ENCODE results near the gene MAP3K19. TPM values are rescaled to one million over a fixed set of nuclear protein-coding genes. Genes with fewer than 3 reads are reported as not detected.
"Not testable (repeated sequence)": the region's sequence is repeated elsewhere in the genome, so short reads cannot be mapped to it uniquely, and the experiment has no call there.

The MAP3K19 gene, protein sequence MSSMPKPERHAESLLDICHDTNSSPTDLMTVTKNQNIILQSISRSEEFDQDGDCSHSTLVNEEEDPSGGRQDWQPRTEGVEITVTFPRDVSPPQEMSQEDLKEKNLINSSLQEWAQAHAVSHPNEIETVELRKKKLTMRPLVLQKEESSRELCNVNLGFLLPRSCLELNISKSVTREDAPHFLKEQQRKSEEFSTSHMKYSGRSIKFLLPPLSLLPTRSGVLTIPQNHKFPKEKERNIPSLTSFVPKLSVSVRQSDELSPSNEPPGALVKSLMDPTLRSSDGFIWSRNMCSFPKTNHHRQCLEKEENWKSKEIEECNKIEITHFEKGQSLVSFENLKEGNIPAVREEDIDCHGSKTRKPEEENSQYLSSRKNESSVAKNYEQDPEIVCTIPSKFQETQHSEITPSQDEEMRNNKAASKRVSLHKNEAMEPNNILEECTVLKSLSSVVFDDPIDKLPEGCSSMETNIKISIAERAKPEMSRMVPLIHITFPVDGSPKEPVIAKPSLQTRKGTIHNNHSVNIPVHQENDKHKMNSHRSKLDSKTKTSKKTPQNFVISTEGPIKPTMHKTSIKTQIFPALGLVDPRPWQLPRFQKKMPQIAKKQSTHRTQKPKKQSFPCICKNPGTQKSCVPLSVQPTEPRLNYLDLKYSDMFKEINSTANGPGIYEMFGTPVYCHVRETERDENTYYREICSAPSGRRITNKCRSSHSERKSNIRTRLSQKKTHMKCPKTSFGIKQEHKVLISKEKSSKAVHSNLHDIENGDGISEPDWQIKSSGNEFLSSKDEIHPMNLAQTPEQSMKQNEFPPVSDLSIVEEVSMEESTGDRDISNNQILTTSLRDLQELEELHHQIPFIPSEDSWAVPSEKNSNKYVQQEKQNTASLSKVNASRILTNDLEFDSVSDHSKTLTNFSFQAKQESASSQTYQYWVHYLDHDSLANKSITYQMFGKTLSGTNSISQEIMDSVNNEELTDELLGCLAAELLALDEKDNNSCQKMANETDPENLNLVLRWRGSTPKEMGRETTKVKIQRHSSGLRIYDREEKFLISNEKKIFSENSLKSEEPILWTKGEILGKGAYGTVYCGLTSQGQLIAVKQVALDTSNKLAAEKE (N-terminal part only)
- total RNA-seq (0.05 TPM), polyA plus RNA-seq (0.11 TPM)
- long read RNA-seq, donor 1, result 0 reads
- long read RNA-seq, donor 2, partial matches to known transcripts, result 5 of 5 reads
- long read RNA-seq, donor 2, other reads (novel, unspliced or antisense), result 0 of 5 reads
- long read RNA-seq, donor 3, result 0 reads
- long read RNA-seq, donor 4, result 0 reads
- long read RNA-seq, donor 5, result 0 reads
- long read RNA-seq, donor 6, result 0 reads
- long read RNA-seq, donor 7, result 0 reads
- long read RNA-seq, donor 8, result 0 reads
- long read RNA-seq, donor 9, result 0 reads
- long read RNA-seq, donor 10, result 0 reads

DNA sequence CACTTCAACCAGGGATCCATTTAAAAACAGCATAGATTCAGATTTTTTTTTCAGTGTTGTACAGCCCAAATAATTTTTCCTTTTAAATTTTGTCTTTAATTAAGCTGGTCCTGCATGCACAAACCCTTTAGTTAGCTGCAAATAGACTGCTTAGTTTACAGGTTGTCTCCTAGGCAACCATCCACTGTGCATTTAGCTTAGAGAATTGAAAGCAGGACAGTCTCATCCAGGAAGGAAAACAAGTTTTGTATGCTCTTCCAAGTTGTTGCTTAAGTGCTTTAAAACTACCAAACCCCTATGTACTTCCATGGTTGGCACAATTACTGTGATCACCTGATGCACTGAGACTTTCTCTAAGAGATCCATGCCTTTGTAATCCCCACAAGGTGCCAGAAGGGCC, at the start of gene MAP3K19:
Gene MAP3K19 (minus strand): TSS at position 148 of the 400 bp plus-strand sequence. CDS start 22,800 bp downstream, outside the sequence.
- Histone ChIP-seq H3K9me3 (ENCODE audit: control insufficient read depth in 2 of 2, insufficient read depth in 1 of 2, low read length in 1 of 2) (no peaks in the 10 kb centered on the region), H3K36me3 (ENCODE audit: control insufficient read depth in 2 of 2, insufficient read depth in 2 of 2, low read length in 1 of 2) (no peaks in the 10 kb centered on the region), H3K27ac (ENCODE audit: low read depth in 1 of 2, low read length in 1 of 2) (no peak within 1 kb of the TSS), H3K27me3 (ENCODE audit: control insufficient read depth in 2 of 2, insufficient read depth in 1 of 2, low read length in 1 of 2) (no peaks in the 10 kb centered on the region), H3K4me3 (ENCODE audit: low read length in 2 of 2) (no peak within 1 kb of the TSS), H3K4me1 (ENCODE audit: control insufficient read depth in 2 of 2, insufficient read depth in 2 of 2, low read length in 2 of 2) (peaks cover 0 to 8% of the 10 kb centered on the region in 2 donors)
- DNase-seq (ENCODE audit: low read depth in 6 of 9, low spot score in 9 of 9), result no peak

DNA sequence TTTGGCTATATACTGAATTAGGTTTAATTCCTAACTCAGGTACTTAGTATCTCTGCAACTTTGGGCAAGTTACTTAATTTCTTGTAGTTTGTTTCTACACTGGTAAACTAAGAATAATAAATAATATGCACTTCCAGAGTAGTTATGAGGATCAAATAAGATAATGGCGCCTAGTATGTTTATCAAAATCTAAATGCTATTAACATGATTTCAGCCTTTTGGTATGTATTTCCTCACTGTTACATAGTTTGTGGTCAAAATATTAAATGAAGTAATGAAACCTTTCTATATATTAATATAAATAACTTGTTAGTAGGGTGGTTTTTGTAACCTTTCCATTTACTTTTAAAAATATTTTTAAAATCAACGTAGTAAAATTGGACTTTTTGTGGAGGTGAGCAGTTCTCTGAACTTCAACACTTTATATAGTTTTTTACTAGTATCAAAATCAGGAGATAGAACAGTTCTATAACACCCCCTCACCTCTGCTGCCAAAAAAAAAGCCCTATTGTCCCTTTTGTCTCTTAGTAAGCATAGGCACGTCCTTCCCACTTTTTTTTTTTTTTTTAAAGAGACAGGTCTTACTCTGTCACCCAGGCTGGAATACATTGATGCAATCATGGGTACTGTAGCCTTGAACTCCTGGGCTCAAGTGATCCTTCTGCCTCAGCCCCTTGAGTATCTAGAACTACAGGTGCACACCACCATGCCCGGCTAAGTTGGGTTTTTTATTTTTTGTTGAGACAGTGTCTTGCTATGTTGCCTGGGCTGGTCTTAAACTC, 49.6 kb upstream of the MAP3K19 start:
- Histone ChIP-seq H3K4me3 (ENCODE audit: low read length in 2 of 2) (no peak overlapping the region), H3K27ac (ENCODE audit: low read depth in 1 of 2, low read length in 1 of 2) (no peak overlapping the region), H3K27me3 (ENCODE audit: control insufficient read depth in 2 of 2, insufficient read depth in 1 of 2, low read length in 1 of 2) (no peaks in the 10 kb centered on the region), H3K4me1 (ENCODE audit: control insufficient read depth in 2 of 2, insufficient read depth in 2 of 2, low read length in 2 of 2) (no peaks in the 10 kb centered on the region), H3K9me3 (ENCODE audit: control insufficient read depth in 2 of 2, insufficient read depth in 1 of 2, low read length in 1 of 2) (no peaks in the 10 kb centered on the region), H3K36me3 (ENCODE audit: control insufficient read depth in 2 of 2, insufficient read depth in 2 of 2, low read length in 1 of 2) (peaks cover 9 to 16% of the 10 kb centered on the region in 2 donors)
- DNase-seq (ENCODE audit: low read depth in 6 of 9, low spot score in 9 of 9), result no peak
- WGBS, result 98% methylated on average over 4 of the region's 4 CpGs

DNA sequence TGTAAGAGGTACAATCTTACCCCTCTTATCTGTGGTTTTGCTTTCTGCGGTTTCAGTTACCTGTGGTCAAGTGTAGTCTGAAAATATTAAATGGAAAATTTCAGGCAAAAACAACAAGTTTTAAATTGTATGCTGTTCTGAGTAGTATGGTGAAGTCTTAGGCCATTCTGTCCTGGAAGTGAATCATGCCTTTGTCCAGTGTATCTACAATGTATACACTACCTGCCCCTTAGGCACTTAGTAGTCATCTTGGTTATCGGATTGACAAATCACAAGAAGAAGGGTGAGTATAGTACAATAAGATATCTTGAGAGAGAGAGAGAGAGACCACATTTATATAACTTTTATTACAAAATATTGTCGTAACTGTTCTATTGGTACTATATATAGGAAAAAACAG, 48.3 kb upstream of the MAP3K19 start:
- H3K4me3 ChIP-seq (ENCODE audit: low read length in 2 of 2), result no peak overlapping the region
- no peak overlapping the region for H3K27ac ChIP-seq (ENCODE audit: low read depth in 1 of 2, low read length in 1 of 2)
- no peaks in the 10 kb centered on the region for H3K27me3 ChIP-seq (ENCODE audit: control insufficient read depth in 2 of 2, insufficient read depth in 1 of 2, low read length in 1 of 2)
- 88% methylated on average over 3 of the region's 3 CpGs for WGBS
- H3K36me3 ChIP-seq (ENCODE audit: control insufficient read depth in 2 of 2, insufficient read depth in 2 of 2, low read length in 1 of 2), result peaks cover 9 to 16% of the 10 kb centered on the region in 2 donors
- H3K4me1 ChIP-seq (ENCODE audit: control insufficient read depth in 2 of 2, insufficient read depth in 2 of 2, low read length in 2 of 2), result no peaks in the 10 kb centered on the region
- no peaks in the 10 kb centered on the region for H3K9me3 ChIP-seq (ENCODE audit: control insufficient read depth in 2 of 2, insufficient read depth in 1 of 2, low read length in 1 of 2)
- DNase-seq (ENCODE audit: low read depth in 6 of 9, low spot score in 9 of 9), result no peak

DNA sequence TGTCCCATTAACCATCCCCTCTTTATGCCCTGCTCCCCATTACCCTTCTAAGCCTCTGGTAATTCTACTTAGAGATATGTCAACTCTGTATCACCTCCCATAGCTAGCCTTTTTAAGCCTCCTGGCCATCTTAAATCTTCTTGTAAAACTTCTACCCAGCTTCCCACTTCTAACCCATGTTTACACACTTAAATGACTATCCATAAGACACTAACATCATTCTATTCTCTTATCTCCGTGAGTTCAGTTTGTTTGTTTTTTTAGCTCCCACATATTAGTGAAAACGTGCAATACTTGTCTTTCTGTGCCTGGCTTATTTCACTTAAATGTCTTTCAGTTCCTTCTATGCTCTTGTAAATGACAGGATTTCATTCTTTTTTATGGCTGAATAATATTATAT, 47.3 kb upstream of the MAP3K19 start:
- 97% methylated on average over 2 of the region's 2 CpGs for WGBS
- H3K27me3 ChIP-seq (ENCODE audit: control insufficient read depth in 2 of 2, insufficient read depth in 1 of 2, low read length in 1 of 2), result no peaks in the 10 kb centered on the region
- peaks cover 0 to 1% of the 10 kb centered on the region in 2 donors for H3K9me3 ChIP-seq (ENCODE audit: control insufficient read depth in 2 of 2, insufficient read depth in 1 of 2, low read length in 1 of 2)
- H3K4me3 ChIP-seq (ENCODE audit: low read length in 2 of 2), result no peak overlapping the region
- H3K4me1 ChIP-seq (ENCODE audit: control insufficient read depth in 2 of 2, insufficient read depth in 2 of 2, low read length in 2 of 2), result no peaks in the 10 kb centered on the region
- H3K27ac ChIP-seq (ENCODE audit: low read depth in 1 of 2, low read length in 1 of 2), result no peak overlapping the region
- H3K36me3 ChIP-seq (ENCODE audit: control insufficient read depth in 2 of 2, insufficient read depth in 2 of 2, low read length in 1 of 2), result peaks cover 9 to 13% of the 10 kb centered on the region in 2 donors
- no peak for DNase-seq (ENCODE audit: low read depth in 6 of 9, low spot score in 9 of 9)

DNA sequence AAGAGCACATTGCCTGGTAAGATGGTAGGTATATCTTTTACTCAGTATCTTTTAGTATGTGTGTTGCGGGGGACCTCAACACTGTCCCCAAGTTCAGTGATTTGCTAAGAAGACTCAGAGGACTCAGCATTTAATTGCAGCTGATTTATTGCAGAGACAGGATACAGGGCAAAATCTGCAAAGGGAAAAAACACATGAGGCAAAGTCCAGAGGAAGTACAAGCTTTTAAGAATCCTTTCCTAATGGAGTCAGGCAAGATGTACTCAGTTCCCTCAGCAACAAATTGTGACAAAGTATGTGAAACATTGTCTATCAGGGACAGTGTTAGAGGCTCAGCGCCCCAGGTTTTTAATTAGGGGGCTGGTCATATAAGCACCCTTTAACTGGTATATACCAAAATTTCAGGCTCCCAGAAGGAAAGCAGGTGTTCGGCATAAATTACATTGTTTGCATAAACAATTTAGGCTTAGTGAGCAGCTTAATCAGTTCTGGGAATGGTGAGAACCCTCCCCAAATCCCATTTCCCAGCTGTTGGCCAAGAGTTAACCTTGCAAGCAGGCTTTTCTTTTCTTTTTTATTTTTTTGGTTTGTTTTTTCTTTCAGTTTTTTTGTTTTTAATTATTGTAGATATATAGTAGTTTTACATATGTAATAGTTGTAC, 46.6 kb upstream of the MAP3K19 start:
- no peak for DNase-seq (ENCODE audit: low read depth in 6 of 9, low spot score in 9 of 9)
- WGBS, result 98% methylated on average over 3 of the region's 3 CpGs
- no peak overlapping the region for H3K27ac ChIP-seq (ENCODE audit: low read depth in 1 of 2, low read length in 1 of 2)

DNA sequence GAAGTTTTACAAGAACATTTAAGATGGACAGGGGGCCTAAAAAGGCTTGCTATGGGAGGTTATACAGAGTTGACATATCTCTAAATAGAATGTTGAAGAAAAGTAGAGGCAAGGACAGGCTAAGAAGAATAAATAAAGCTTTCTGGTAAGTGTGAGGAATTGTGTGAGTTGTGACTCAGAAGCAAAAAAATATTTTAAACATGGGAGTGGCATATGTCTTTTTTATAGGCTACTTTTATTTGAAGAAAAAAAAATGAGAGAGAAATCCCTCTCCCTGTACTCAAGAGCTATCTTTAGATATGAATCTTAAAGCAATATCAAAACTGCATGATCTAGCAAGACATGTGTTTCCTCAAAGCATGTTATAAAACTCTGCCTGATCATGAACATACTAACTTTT, 45.9 kb upstream of the MAP3K19 start:
- Histone ChIP-seq H3K27ac (ENCODE audit: low read depth in 1 of 2, low read length in 1 of 2) (no peak overlapping the region), H3K27me3 (ENCODE audit: control insufficient read depth in 2 of 2, insufficient read depth in 1 of 2, low read length in 1 of 2) (no peaks in the 10 kb centered on the region), H3K36me3 (ENCODE audit: control insufficient read depth in 2 of 2, insufficient read depth in 2 of 2, low read length in 1 of 2) (peaks cover 9 to 13% of the 10 kb centered on the region in 2 donors), H3K9me3 (ENCODE audit: control insufficient read depth in 2 of 2, insufficient read depth in 1 of 2, low read length in 1 of 2) (peaks cover 0 to 1% of the 10 kb centered on the region in 2 donors), H3K4me1 (ENCODE audit: control insufficient read depth in 2 of 2, insufficient read depth in 2 of 2, low read length in 2 of 2) (no peaks in the 10 kb centered on the region), H3K4me3 (ENCODE audit: low read length in 2 of 2) (no peak overlapping the region)
- no peak for DNase-seq (ENCODE audit: low read depth in 6 of 9, low spot score in 9 of 9)

More for the DNA sequence above, 46.6 kb upstream of the MAP3K19 start:
- Histone ChIP-seq H3K36me3 (ENCODE audit: control insufficient read depth in 2 of 2, insufficient read depth in 2 of 2, low read length in 1 of 2) (peaks cover 9 to 13% of the 10 kb centered on the region in 2 donors), H3K27me3 (ENCODE audit: control insufficient read depth in 2 of 2, insufficient read depth in 1 of 2, low read length in 1 of 2) (no peaks in the 10 kb centered on the region), H3K9me3 (ENCODE audit: control insufficient read depth in 2 of 2, insufficient read depth in 1 of 2, low read length in 1 of 2) (peaks cover 0 to 1% of the 10 kb centered on the region in 2 donors), H3K4me3 (ENCODE audit: low read length in 2 of 2) (no peak overlapping the region), H3K4me1 (ENCODE audit: control insufficient read depth in 2 of 2, insufficient read depth in 2 of 2, low read length in 2 of 2) (no peaks in the 10 kb centered on the region)

DNA sequence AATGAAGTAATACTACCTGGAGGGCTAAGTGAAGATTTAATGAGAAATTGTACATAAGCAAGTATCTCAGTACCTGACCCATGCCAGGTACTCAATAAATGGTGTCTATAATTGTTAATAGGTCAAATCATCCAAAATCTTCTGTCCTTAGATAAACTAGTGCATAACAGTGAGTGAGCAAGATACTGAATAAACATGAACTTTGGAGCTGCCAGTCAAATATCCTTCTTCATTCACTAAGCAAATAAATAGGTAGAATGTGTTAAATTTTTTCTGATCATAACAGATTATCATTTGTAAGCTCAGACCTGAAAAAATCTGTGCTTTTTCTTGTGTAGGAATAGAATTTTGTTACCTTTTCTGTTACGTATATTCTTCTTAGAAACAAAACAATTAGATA, 44.4 kb upstream of the MAP3K19 start:
- Histone ChIP-seq H3K27me3 (ENCODE audit: control insufficient read depth in 2 of 2, insufficient read depth in 1 of 2, low read length in 1 of 2) (no peaks in the 10 kb centered on the region), H3K4me1 (ENCODE audit: control insufficient read depth in 2 of 2, insufficient read depth in 2 of 2, low read length in 2 of 2) (no peaks in the 10 kb centered on the region), H3K4me3 (ENCODE audit: low read length in 2 of 2) (no peak overlapping the region), H3K36me3 (ENCODE audit: control insufficient read depth in 2 of 2, insufficient read depth in 2 of 2, low read length in 1 of 2) (peaks cover 9 to 13% of the 10 kb centered on the region in 2 donors), H3K9me3 (ENCODE audit: control insufficient read depth in 2 of 2, insufficient read depth in 1 of 2, low read length in 1 of 2) (peaks cover 0 to 1% of the 10 kb centered on the region in 2 donors), H3K27ac (ENCODE audit: low read depth in 1 of 2, low read length in 1 of 2) (no peak overlapping the region)
- DNase-seq (ENCODE audit: low read depth in 6 of 9, low spot score in 9 of 9), result no peak
- 99% methylated on average over 1 of the region's 1 CpG for WGBS

DNA sequence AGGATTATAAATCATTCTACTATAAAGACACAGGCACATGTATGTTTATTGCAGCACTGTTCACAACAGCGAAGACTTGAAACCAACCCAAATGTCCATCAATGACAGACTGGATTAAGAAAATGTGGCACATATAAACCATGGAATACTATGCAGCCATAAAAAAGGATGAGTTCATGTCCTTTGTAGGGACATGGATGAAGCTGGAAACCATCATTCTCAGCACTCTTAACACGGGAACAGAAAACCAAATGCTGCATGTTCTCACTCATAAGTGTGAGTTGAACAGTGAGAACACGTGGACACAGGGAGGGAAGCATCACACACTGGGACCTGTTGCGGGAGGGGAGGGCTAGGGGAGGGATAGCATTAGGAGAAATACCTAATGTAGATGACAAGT, 42.4 kb upstream of the MAP3K19 start:
- H3K9me3 ChIP-seq (ENCODE audit: control insufficient read depth in 2 of 2, insufficient read depth in 1 of 2, low read length in 1 of 2); H3K4me1 ChIP-seq (ENCODE audit: control insufficient read depth in 2 of 2, insufficient read depth in 2 of 2, low read length in 2 of 2); H3K27me3 ChIP-seq (ENCODE audit: control insufficient read depth in 2 of 2, insufficient read depth in 1 of 2, low read length in 1 of 2); H3K27ac ChIP-seq (ENCODE audit: low read depth in 1 of 2, low read length in 1 of 2); DNase-seq (ENCODE audit: low read depth in 6 of 9, low spot score in 9 of 9); H3K4me3 ChIP-seq (ENCODE audit: low read length in 2 of 2); H3K36me3 ChIP-seq (ENCODE audit: control insufficient read depth in 2 of 2, insufficient read depth in 2 of 2, low read length in 1 of 2): not testable (repeated sequence)
- 98% methylated on average over 4 of the region's 4 CpGs for WGBS
